ENCODE data around the gene SUN5.

The SUN5 gene

DNA sequence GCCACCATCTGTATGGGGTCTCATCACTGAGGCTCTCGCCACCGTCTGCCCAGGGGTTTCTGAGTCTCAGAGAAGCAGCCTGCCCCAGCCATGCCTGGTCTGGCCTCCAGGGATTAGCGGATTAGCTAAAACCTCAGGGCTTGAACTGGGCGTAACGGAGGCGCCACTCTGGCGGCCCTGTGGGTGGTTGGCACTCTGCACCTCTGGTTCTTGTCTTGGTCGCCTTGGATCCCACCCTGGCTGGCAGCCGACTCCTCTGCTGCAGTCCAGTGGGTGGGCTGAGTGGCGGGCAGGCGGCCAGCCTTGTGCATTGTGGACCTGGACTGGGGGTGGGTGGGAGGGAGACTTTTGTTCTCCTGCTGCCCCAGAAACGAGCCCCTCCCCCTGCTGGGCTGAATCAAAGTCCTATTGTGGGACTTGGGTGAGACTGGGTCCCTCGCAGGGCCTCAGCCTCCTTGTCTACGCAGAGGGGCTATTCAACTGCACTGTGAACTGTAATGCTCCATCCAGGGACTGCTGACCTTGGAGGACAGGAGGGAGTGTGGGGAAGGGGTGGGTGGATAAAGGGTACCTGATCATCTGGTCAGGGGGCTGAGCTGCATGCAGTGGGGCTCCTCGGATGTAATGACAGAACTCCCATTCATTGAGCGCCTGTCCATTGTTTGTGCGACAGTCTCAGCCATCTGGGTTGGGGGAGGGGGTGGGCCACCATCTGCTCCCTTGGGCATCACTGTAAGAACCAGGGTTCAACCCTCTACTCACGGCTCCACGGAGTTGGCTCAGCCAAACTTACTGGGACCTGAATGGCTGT lies 23.9 kb downstream of the SUN5 start:
- no peak overlapping the region for H3K4me3 ChIP-seq (ENCODE audit: low read depth in 1 of 2, low read length in 1 of 2)
- no peaks in the 10 kb centered on the region for H3K9me3 ChIP-seq
- no peaks in the 10 kb centered on the region for H3K4me1 ChIP-seq (ENCODE audit: control insufficient read depth in 1 of 2, insufficient read depth in 1 of 2, low read depth in 1 of 2, low read length in 1 of 2)
- no peaks in the 10 kb centered on the region for H3K27me3 ChIP-seq
- no peaks in the 10 kb centered on the region for H3K36me3 ChIP-seq
- TF ChIP-seq CTCF (IDR thresholded peaks at IDR 0.05), result no peak
- no peak overlapping the region for H3K27ac ChIP-seq

- Histone ChIP-seq H3K4me1 (ENCODE audit: control insufficient read depth in 1 of 2, insufficient read depth in 1 of 2, low read depth in 1 of 2, low read length in 1 of 2) (no peaks in the 10 kb centered on the region), H3K27ac (no peak overlapping the region), H3K36me3 (no peaks in the 10 kb centered on the region), H3K27me3 (no peaks in the 10 kb centered on the region), H3K4me3 (ENCODE audit: low read depth in 1 of 2, low read length in 1 of 2) (no peak overlapping the region), H3K9me3 (no peaks in the 10 kb centered on the region)
- no peak for TF ChIP-seq CTCF (IDR thresholded peaks at IDR 0.05)
These were observed 24.8 kb downstream of the SUN5 start for GRCh38 chr20:32979201-32979998.

DNA sequence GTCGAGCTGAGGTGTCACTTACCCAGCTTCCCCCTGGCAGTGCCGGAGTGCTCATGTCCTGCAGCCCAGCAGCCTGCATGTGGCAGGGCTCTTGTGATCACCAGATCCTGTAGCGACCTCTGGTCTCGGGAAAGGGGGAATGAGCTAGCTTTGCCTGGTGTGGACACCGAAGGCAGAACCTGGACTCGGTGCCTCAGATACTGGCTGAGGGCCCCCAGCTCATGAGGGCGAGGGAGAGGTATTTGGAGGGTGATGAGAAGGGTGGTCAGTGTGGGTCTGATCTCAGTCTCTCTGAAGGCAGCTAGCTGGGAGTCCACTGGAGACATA lies 26.3 kb downstream of the SUN5 start:
- Histone ChIP-seq H3K4me3 (ENCODE audit: low read depth in 1 of 2, low read length in 1 of 2) (no peak overlapping the region), H3K36me3 (no peaks in the 10 kb centered on the region), H3K27me3 (no peaks in the 10 kb centered on the region), H3K9me3 (no peaks in the 10 kb centered on the region), H3K27ac (no peak overlapping the region), H3K4me1 (ENCODE audit: control insufficient read depth in 1 of 2, insufficient read depth in 1 of 2, low read depth in 1 of 2, low read length in 1 of 2) (no peaks in the 10 kb centered on the region)
- TF ChIP-seq CTCF (IDR thresholded peaks at IDR 0.05), result no peak

DNA sequence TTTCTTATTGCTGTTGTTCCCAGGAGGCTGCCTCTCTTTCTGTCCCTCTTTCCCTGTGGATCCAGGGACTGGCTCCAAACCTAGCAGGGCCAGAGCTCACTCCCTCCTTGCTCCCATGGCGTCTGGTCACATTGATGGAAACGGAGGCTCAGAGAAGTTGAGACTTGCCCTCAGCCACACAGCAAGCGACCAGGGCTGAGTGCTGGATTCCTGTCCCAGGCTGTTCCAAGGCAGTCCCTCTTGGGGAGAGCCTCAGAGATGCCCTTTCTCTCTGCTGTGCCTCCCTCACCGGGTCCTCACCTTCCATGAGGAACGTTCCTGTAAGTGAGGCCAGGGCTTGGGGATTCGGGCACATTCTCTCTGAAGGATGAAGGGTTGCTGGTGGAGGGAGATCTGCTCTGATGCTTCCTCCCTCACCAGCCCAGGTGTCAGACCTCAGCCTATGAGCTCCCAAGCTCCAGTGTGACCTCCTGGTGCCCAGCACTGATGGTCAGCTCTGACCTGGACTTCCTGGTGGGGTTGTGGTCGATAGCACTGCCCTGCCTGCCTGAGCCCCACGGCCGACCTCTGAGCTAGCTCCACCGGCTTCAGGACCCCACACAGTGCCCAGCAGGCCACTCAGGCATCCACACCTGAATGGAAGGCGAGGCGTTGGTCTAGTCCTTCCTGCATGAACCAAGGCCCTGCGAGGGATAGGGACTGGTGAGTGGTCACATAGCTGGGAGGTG lies 26.8 kb downstream of the SUN5 start:
- H3K4me1 ChIP-seq (ENCODE audit: control insufficient read depth in 1 of 2, insufficient read depth in 1 of 2, low read depth in 1 of 2, low read length in 1 of 2), result no peaks in the 10 kb centered on the region
- H3K9me3 ChIP-seq, result no peaks in the 10 kb centered on the region
- no peak for TF ChIP-seq CTCF (IDR thresholded peaks at IDR 0.05)
- no peak overlapping the region for H3K4me3 ChIP-seq (ENCODE audit: low read depth in 1 of 2, low read length in 1 of 2)
- H3K27ac ChIP-seq, result no peak overlapping the region
- H3K27me3 ChIP-seq, result no peaks in the 10 kb centered on the region
- no peaks in the 10 kb centered on the region for H3K36me3 ChIP-seq

- no peaks in the 10 kb centered on the region for H3K9me3 ChIP-seq
- H3K4me1 ChIP-seq (ENCODE audit: control insufficient read depth in 1 of 2, insufficient read depth in 1 of 2, low read depth in 1 of 2, low read length in 1 of 2), result peaks cover 0 to 4% of the 10 kb centered on the region in 2 experiments
- no peak for TF ChIP-seq CTCF (IDR thresholded peaks at IDR 0.05)
- H3K27ac ChIP-seq, result no peak overlapping the region
- H3K4me3 ChIP-seq (ENCODE audit: low read depth in 1 of 2, low read length in 1 of 2), result no peak overlapping the region
- no peaks in the 10 kb centered on the region for H3K36me3 ChIP-seq
- H3K27me3 ChIP-seq, result no peaks in the 10 kb centered on the region
These were observed 27.5 kb downstream of the SUN5 start for GRCh38 chr20:32976746-32977145.

All from neutrophil (primary cell).